NCI-H524 (cell line): ENCODE measurements around the gene PPP2R2C.
A peak's percentile ranks its signal among the peaks of the same experiment; 100 is the strongest.

Experiments used
- DNase-seq, 2 experiments: peaks; one replicate each; lab custom pipeline; 2025; lab: John Stamatoyannopoulos, UW

The PPP2R2C gene

GRCh38 chr4:6448476-6449170, 23.8 kb downstream of the PPP2R2C start:
- DNase-seq = no peak

- no peak for DNase-seq
Measured at GRCh38 chr4:6447672-6448171, 24.7 kb downstream of the PPP2R2C start.

GRCh38 chr4:6446538-6447451, 25.6 kb downstream of the PPP2R2C start:
- peak in 1 of 2 experiments; percentile 26 for DNase-seq

GRCh38 chr4:6446130-6446482, 26.3 kb downstream of the PPP2R2C start:
- no peak for DNase-seq

- DNase-seq = peak in 1 of 2 experiments; percentile 28
Measured at GRCh38 chr4:6445403-6446129, 26.8 kb downstream of the PPP2R2C start.

- DNase-seq = peak; percentile 31 to 82
Measured at GRCh38 chr4:6444582-6444981, 27.8 kb downstream of the PPP2R2C start.

GRCh38 chr4:6443035-6444023, 29.1 kb downstream of the PPP2R2C start:
- DNase-seq = peak; percentile 90 to 96

GRCh38 chr4:6442555-6442954, 29.9 kb downstream of the PPP2R2C start:
- DNase-seq = no peak

GRCh38 chr4:6441758-6442157, 30.7 kb downstream of the PPP2R2C start:
- DNase-seq = no peak

- DNase-seq = no peak
Measured at GRCh38 chr4:6441202-6441582, 31.2 kb downstream of the PPP2R2C start.

- no peak for DNase-seq
Measured at GRCh38 chr4:6440506-6441201, 31.8 kb downstream of the PPP2R2C start.

GRCh38 chr4:6439120-6439762, 33.2 kb downstream of the PPP2R2C start:
- DNase-seq = no peak

GRCh38 chr4:6437826-6438238, 34.6 kb downstream of the PPP2R2C start:
- DNase-seq = no peak

- no peak for DNase-seq
Measured at GRCh38 chr4:6435010-6435409, 37.4 kb downstream of the PPP2R2C start.

- DNase-seq = no peak
Measured at GRCh38 chr4:6430927-6431326, 41.5 kb downstream of the PPP2R2C start.

GRCh38 chr4:6427439-6428090, 44.8 kb downstream of the PPP2R2C start:
- peak; percentile 69 to 91 for DNase-seq

- DNase-seq = no peak
Measured at GRCh38 chr4:6426571-6427438, 45.6 kb downstream of the PPP2R2C start.

GRCh38 chr4:6425911-6426310, 46.5 kb downstream of the PPP2R2C start:
- no peak for DNase-seq
